Mammary epithelial cell (primary cell): ENCODE data around the gene ELOVL5.

Experiments
- CTCF ChIP-seq, 2 donors: IDR thresholded peaks in 1 of 2; conservative IDR thresholded peaks in 1 of 2; 2 replicates each; pipeline ENCODE4 v1.5.1; 2011 to 2012; ENCODE audit warnings: inconsistent platforms in 2 of 2, low read length in 2 of 2, mild to moderate bottlenecking in 2 of 2, control low read depth in 1 of 2, low read depth in 1 of 2; ENCODE audit not compliant: insufficient read depth in 1 of 2; ENCODE audit errors: extremely low read depth in 1 of 2
- EZH2 ChIP-seq: IDR thresholded peaks from 2 replicates; pipeline ENCODE4 v1.6.1; 2012; ENCODE audit warnings: low read length, inconsistent platforms, borderline replicate concordance

DNA sequence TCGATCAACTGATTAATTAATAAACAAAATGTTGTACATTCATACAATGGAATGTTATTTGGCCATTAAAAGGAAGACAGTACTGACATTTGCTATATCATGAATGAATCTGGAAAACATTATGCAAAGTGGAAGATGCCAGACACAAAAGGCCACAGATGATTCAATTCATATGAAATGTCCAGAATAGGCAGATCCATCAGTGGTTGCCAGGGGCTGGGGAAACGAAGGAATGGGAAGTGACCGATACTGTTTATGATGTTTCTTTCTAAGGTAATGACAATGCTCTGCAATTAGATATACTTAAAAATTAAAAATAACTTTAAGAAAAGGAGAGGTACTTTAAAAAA lies 37.2 kb downstream of the ELOVL5 start:
- no peak for TF ChIP-seq CTCF (conservative IDR thresholded peaks at IDR 0.05 in 1 of 2, IDR thresholded peaks at IDR 0.05 in 1 of 2; ENCODE audit: extremely low read depth in 1 of 2, insufficient read depth in 1 of 2, low read depth in 1 of 2, low read length in 2 of 2)
- no peak for TF ChIP-seq EZH2
